GM10847 (cell line): ENCODE data around the gene COX6B1.

ENCODE experiments used
- POLR2A ChIP-seq: IDR thresholded peaks from 2 replicates; pipeline ENCODE4 v1.6.1; 2011; ENCODE audit not compliant: insufficient read length; ENCODE audit errors: extremely low read depth

COX6B1 gene

GRCh38 chr19:35648017-35648961 lies at the start of gene COX6B1:
TSS of gene COX6B1 (plus strand) at chr19:35648323. CDS start at chr19:35651244, 2,921 bp downstream.
- TF ChIP-seq POLR2A: peak; percentile 68

DNA sequence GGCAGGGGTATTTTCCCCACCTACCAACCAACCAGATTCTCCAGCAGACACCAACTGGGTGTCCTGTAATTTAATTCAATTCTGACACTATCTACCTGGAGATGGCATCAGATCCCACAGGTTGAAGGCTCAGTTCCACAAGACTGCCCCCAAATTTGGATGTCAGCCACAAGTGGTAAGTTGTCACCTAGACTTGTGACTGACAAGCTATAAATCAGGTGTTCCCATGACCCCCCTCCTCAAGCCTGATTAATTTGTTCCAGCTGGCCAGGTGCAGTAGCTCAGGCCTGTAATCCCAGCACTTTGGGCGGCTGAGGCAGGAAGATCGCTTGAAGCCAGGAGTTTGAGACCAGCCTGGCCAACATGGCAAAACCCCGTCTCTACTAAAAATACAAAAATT lies 46.2 kb upstream of the COX6B1 start:
- no peak for TF ChIP-seq POLR2A

GRCh38 chr19:35607661-35608060 lies 40.5 kb upstream of the COX6B1 start:
- no peak for TF ChIP-seq POLR2A

DNA sequence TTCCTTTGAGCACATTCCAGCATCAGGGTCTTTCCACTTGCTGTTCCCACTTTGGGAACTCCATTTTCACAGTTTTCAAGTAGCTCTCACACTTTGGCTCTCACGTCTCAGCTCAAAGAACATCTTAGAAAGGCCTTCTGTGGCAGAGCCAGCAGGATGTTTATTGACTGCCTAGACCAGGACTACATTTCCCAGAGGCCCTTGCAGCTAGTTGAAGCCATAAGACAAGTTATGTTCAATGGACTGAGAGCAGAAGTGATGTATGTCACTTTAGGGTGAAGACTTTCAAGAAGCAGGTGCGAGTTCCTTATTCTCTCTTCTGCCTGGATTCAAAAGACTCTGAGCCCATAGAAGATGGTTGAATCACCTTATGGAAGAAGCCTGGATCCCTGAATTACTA lies 39.9 kb upstream of the COX6B1 start:
- no peak for TF ChIP-seq POLR2A

GRCh38 chr19:35609851-35610353 lies 38.2 kb upstream of the COX6B1 start:
- TF ChIP-seq POLR2A: no peak

DNA sequence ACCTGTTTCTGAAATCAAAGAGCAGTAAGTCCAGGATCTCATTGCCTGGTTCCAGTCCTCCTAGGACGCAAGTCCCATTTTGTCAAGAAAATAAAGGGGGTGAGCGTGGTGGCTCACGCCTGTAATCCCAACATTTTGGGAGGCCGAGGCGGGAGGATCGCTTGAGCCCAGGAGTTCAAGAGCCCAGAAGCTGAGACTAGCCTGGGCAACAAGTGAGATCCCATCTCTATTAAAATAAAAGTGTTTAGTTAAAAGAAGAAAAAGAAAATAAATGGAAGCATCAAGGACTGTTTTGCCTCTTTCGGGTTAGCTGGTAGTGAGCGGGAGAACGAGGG lies 35.9 kb upstream of the COX6B1 start:
- TF ChIP-seq POLR2A: no peak

DNA sequence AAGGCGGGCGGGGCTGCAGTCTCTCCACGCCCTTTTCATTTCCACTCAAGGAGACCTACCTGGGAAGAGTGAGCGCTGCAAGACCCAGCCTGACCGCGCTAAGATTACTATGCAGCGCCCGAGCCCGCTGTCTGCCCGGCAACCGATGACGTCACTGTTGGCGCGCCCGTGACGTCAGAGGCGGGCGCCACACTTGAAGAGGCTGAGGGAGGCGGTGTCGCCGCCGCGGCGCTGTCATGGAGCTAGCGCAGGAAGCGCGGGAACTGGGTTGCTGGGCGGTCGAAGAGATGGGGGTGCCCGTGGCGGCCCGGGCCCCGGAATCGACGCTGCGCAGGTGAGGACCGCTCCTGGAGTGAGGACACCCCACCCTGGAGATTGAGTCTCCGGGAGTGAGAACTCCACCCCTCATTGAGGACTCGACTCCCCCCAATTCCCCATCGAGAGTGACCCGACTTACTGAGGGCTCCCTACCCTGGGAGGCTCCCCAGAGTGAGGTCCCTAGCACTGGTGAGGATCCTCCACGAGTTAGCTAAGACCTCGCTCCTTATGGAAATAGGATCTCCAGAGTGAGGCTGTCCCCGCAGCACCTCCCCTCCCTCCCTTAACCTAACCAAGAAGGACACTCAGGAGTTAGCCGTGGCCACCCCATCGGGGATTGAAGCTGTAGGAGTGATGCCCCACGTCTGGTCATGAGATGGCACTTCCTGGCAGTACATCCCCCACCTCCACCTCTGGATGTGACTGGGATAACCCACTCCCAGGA lies 35.4 kb upstream of the COX6B1 start, which contains the start of gene HAUS5:
TSS of gene HAUS5 (plus strand) at position 177 of the 763 bp plus-strand sequence. CDS start at position 237, 60 bp downstream.
- peak; percentile 74 for TF ChIP-seq POLR2A

DNA sequence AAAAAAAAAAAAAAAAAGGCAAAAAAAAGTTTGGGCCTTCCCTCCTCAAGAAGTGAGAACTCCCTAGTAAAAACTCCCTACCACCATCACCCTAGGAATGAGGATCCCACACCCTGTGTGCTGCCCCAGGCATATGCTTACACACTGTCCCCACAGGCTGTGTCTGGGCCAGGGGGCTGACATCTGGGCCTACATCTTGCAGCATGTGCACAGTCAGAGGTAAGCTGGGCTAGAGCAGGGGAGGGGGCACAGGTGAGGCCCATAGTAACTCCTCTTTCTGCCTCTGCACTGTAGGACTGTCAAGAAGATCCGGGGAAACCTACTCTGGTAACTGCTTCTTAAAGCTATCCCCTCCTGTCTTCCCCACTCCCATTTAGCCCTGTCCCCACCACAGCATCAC lies 34.5 kb upstream of the COX6B1 start:
- TF ChIP-seq POLR2A: no peak

DNA sequence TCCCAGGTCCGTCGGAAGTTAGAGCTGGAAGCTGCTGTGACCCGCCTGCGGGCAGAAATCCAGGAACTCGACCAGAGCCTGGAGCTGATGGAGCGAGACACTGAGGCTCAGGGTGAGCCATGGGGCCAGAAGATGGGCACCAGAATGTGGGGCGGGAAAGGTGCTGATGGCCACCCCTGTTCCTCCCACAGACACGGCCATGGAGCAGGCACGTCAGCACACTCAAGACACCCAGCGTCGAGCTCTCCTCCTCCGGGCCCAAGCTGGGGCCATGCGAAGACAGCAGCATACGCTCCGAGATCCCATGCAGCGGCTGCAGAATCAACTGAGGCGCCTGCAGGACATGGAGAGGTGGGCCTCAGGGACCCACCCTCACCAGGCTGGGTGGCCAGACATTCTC lies 33.1 kb upstream of the COX6B1 start:
- TF ChIP-seq POLR2A: no peak

DNA sequence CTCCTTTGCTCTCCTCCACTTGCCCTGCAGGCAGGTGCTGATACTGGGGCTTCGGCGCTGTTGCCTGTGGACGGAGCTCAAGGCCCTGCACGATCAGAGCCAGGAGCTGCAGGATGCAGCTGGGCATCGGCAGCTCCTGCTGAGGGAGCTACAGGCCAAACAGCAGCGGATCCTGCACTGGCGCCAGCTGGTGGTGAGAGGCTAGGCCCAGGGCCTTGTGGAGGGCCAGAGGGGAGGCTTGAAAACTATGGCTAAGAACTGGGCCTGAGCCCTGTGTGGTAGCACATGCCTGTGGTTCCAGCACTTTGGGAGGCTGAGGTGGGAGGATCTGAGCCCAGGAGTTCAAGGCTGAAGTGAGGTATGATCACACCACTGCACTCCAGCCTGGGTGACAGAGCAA lies 29.3 kb upstream of the COX6B1 start:
- TF ChIP-seq POLR2A: no peak

- no peak for TF ChIP-seq POLR2A
Observed at GRCh38 chr19:35619290-35619923, 28.7 kb upstream of the COX6B1 start.

DNA sequence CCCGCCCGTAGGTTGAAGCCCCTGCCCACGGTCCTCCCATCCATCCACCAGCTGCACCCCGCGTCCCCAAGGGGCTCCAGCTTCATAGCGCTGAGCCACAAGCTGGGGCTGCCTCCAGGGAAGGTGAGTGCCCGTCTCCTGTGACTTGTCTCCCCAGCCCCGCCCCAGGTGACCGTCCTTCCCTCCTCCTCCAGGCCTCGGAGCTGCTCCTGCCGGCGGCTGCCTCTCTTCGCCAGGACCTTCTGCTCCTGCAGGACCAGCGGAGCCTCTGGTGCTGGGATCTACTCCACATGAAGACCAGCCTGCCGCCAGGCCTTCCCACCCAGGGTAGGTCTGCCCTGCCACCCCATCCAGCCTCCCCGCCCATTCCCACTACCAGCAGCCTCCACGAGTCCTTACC lies 28.1 kb upstream of the COX6B1 start:
- TF ChIP-seq POLR2A: no peak

- no peak for TF ChIP-seq POLR2A
Observed at GRCh38 chr19:35621708-35622107, 26.4 kb upstream of the COX6B1 start.

DNA sequence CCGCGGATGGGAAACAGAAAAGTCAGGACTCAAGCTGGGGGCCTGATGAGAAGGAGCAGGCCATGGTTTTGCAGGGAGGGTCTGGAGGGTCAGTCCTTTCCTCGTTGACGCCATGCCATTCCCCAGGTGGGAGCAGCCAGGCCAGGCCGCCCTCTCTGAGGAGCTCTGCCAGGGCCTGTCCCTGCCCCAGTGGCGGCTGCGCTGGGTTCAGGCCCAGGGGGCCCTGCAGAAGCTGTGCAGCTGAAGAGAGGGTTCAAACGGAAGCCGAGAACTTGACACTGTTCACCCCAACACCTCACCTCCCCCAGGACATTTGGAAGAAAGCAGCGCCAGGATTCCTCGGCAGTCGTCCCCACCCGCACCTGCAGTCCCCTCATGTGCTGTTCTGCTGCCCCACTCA lies 25.4 kb upstream of the COX6B1 start:
- TF ChIP-seq POLR2A: no peak

DNA sequence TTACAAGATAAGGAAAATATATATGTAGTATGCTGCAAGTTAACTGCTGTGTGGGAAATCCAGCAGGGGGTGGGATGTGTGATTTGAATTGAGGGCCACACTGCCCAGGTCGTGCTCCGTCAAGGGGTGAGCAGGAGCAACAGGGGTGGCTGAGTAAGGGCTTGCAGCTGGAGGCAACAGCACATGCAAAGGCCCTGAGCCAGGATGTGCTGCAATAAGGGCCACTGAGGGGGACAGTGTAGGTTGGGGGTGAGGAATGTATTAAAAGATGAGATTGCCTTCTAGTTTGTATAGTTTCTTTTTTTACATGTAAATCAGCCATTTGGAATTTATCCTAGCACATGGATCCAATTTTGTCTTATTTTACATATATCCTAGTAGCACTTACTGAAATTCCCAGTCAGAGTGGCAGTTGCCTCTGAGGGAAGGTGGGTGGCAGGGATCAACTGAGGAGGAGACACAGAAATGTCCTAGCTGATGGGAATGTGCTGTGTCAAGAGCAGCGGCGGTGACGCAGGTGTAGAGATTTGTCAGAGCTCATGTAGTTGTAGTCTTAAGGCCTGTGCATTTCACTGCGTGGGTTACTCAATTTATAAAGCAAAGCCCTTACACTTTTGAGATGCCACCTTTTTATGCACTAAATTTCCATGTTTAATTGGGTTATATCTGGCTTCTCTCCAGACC lies 24.7 kb upstream of the COX6B1 start:
- TF ChIP-seq POLR2A: no peak
